H9 (cell line): Measurements from ENCODE around the gene CDK2AP2. TPM values are rescaled to one million over a fixed set of nuclear protein-coding genes. Genes with fewer than 3 reads are reported as not detected.

ENCODE experiments used
- DNase-seq: peaks from one replicate; pipeline ENCODE4 v3.0.0-alpha.2; 2017
- H2AFZ ChIP-seq: one replicate; pipeline ENCODE4 v1.6.1; 2013; ENCODE audit warnings: mild to moderate bottlenecking, low read length, control low read depth, moderate library complexity
- H2AK5ac ChIP-seq: 2 replicates; pipeline ENCODE4 v1.6.1; 2013; ENCODE audit warnings: low read length, control low read depth, mixed read lengths; ENCODE audit not compliant: insufficient read length
- H2BK120ac ChIP-seq: one replicate; pipeline ENCODE4 v1.6.1; 2013; ENCODE audit warnings: low read depth, mild to moderate bottlenecking, low read length, control low read depth, inconsistent platforms; ENCODE audit not compliant: poor library complexity, severe bottlenecking
- H2BK12ac ChIP-seq: 2 replicates; pipeline ENCODE4 v1.6.1; 2013; ENCODE audit warnings: low read length, control low read depth, mixed read lengths, low read depth; ENCODE audit not compliant: insufficient read length
- H2BK15ac ChIP-seq: 2 replicates; pipeline ENCODE4 v1.6.1; 2013; ENCODE audit warnings: low read depth, low read length, control low read depth
- H2BK20ac ChIP-seq: one replicate; pipeline ENCODE4 v1.6.1; 2013; ENCODE audit warnings: low read depth, mild to moderate bottlenecking, low read length, control low read depth, inconsistent platforms; ENCODE audit not compliant: poor library complexity, severe bottlenecking
- H2BK5ac ChIP-seq: 2 replicates; pipeline ENCODE4 v1.6.1; 2013; ENCODE audit warnings: low read length, control low read depth, mixed read lengths; ENCODE audit not compliant: insufficient read length
- H3K14ac ChIP-seq: 2 replicates; pipeline ENCODE4 v1.6.1; 2013; ENCODE audit warnings: low read length, control low read depth; ENCODE audit not compliant: insufficient read depth
- H3K18ac ChIP-seq: 2 replicates; pipeline ENCODE4 v1.6.1; 2013; ENCODE audit warnings: low read depth, mild to moderate bottlenecking, mixed read lengths, low read length, control low read depth; ENCODE audit not compliant: insufficient read length
- H3K23ac ChIP-seq: 2 replicates; pipeline ENCODE4 v1.6.1; 2013; ENCODE audit warnings: low read length, control low read depth, mixed read lengths, low read depth; ENCODE audit not compliant: insufficient read length
- H3K23me2 ChIP-seq: 2 replicates; pipeline ENCODE4 v1.6.1; 2013; ENCODE audit warnings: low read depth, mild to moderate bottlenecking, mixed read lengths, low read length, control low read depth; ENCODE audit not compliant: insufficient read length, poor library complexity, severe bottlenecking
- H3K27ac ChIP-seq: 2 replicates; pipeline ENCODE4 v1.5.1; 2013; ENCODE audit warnings: low read length, control low read depth, mixed read lengths, low read depth; ENCODE audit not compliant: insufficient read length
- H3K27me3 ChIP-seq: 2 replicates; pipeline ENCODE4 v1.6.1; 2013; ENCODE audit warnings: low read length, control low read depth, inconsistent platforms; ENCODE audit not compliant: insufficient read depth
- H3K4ac ChIP-seq: 2 replicates; pipeline ENCODE4 v1.6.1; 2013; ENCODE audit warnings: low read depth, mild to moderate bottlenecking, control low read depth, inconsistent platforms, low read length, moderate library complexity
- H3K4me1 ChIP-seq: 2 replicates; pipeline ENCODE4 v1.6.1; 2013; ENCODE audit warnings: low read length, control low read depth, inconsistent platforms; ENCODE audit not compliant: insufficient read depth
- H3K4me2 ChIP-seq: 2 replicates; pipeline ENCODE4 v1.6.1; 2013; ENCODE audit warnings: low read length, control low read depth, mixed read lengths; ENCODE audit not compliant: insufficient read length, insufficient read depth
- H3K56ac ChIP-seq: 2 replicates; pipeline ENCODE4 v1.6.1; 2013; ENCODE audit warnings: low read depth, mild to moderate bottlenecking, mixed read lengths, low read length, control low read depth; ENCODE audit not compliant: insufficient read length
- H3K79me1 ChIP-seq: 2 replicates; pipeline ENCODE4 v1.6.1; 2013; ENCODE audit warnings: low read depth, mild to moderate bottlenecking, moderate library complexity, low read length, control low read depth, inconsistent platforms; ENCODE audit not compliant: insufficient read depth, poor library complexity, severe bottlenecking
- H3K79me2 ChIP-seq: 2 replicates; pipeline ENCODE4 v1.6.1; 2013; ENCODE audit warnings: low read length, control low read depth, inconsistent platforms; ENCODE audit not compliant: insufficient read depth
- H3K9ac ChIP-seq: 2 replicates; pipeline ENCODE4 v1.6.1; 2013; ENCODE audit warnings: low read length, control low read depth, mixed read lengths; ENCODE audit not compliant: insufficient read length; ENCODE audit errors: extremely low read depth
- H3K9me3 ChIP-seq: one replicate; pipeline ENCODE4 v1.6.1; 2013; ENCODE audit warnings: low read depth, low read length, inconsistent platforms; ENCODE audit not compliant: control insufficient read depth
- H3T11ph ChIP-seq: one replicate; pipeline ENCODE4 v1.6.1; 2013; ENCODE audit warnings: mild to moderate bottlenecking, low read length, control low read depth, inconsistent platforms
- H4K20me1 ChIP-seq: one replicate; pipeline ENCODE4 v1.6.1; 2013; ENCODE audit not compliant: control insufficient read depth, insufficient read length, insufficient read depth
- H4K5ac ChIP-seq: 2 replicates; pipeline ENCODE4 v1.6.1; 2013; ENCODE audit warnings: low read depth, mild to moderate bottlenecking, mixed read lengths, low read length, control low read depth; ENCODE audit not compliant: insufficient read length
- H4K8ac ChIP-seq: replicated peaks from 2 replicates; pipeline ENCODE4 v1.6.1; 2013; ENCODE audit warnings: low read length, control low read depth, mixed read lengths, low read depth; ENCODE audit not compliant: insufficient read length
- H4K91ac ChIP-seq: 2 replicates; pipeline ENCODE4 v1.6.1; 2013; ENCODE audit warnings: low read depth, mild to moderate bottlenecking, moderate library complexity, mixed read lengths, low read length, control low read depth; ENCODE audit not compliant: insufficient read length
- H3K27ac Mint-ChIP-seq, 3 experiments: 2 replicates in 2 of 3; 3 replicates in 1 of 3; pipeline ENCODE4 v1.8.0; 2020 to 2021; ENCODE audit warnings: mixed read lengths in 3 of 3, mild to moderate bottlenecking in 1 of 3, moderate library complexity in 1 of 3
- H3K27me3 Mint-ChIP-seq: 2 replicates; pipeline ENCODE4 v1.8.0; 2021; ENCODE audit warnings: low read depth, mild to moderate bottlenecking, moderate library complexity, mixed read lengths
- H3K36me3 Mint-ChIP-seq, 3 experiments: 2 replicates in 2 of 3; 3 replicates in 1 of 3; pipeline ENCODE4 v1.8.0; 2020 to 2021; ENCODE audit warnings: low read depth in 3 of 3, mixed read lengths in 3 of 3; ENCODE audit not compliant: insufficient read depth in 1 of 3
- H3K4me1 Mint-ChIP-seq, 2 experiments: 2 replicates each; pipeline ENCODE4 v1.8.0; 2020; ENCODE audit warnings: mixed read lengths in 2 of 2
- H3K4me3 Mint-ChIP-seq, 2 experiments: 2 replicates in 1 of 2; 3 replicates in 1 of 2; pipeline ENCODE4 v1.8.0; 2020 to 2021; ENCODE audit warnings: mild to moderate bottlenecking in 2 of 2, mixed read lengths in 2 of 2, moderate library complexity in 1 of 2
- H3K9me3 Mint-ChIP-seq, 2 experiments: 2 replicates in 1 of 2; 3 replicates in 1 of 2; pipeline ENCODE4 v1.8.0; 2020; ENCODE audit warnings: mild to moderate bottlenecking in 2 of 2, mixed read lengths in 2 of 2, moderate library complexity in 1 of 2
- CTCF ChIP-seq: fragments of 200-600 bp; sonication (generic); conservative IDR thresholded peaks from 3 replicates; pipeline ENCODE4 v1.8.0; 2021; ENCODE audit warnings: antibody characterized with exemption, mild to moderate bottlenecking
- WGBS: extraction: QIAGEN DNeasy Blood & Tissue Kit; methylation state at CpG from one replicate; pipeline ENCODE4 v1.1.7; 2013; ENCODE audit warnings: missing lambda C conversion rate, low lambda C conversion rate, mixed read lengths; ENCODE audit not compliant: insufficient read length; ENCODE audit errors: extremely low coverage; 5-methylcytosine and 5-hydroxymethylcytosine counted together
- total RNA-seq: library from RNA; stranded (reverse); gene quantifications from 2 replicates; pipeline ENCODE4 v1.2.1, GENCODE V29; 2021

The CDK2AP2 gene
- total RNA-seq, 1 experiment from 2014 or later, result 36.1 TPM

DNA sequence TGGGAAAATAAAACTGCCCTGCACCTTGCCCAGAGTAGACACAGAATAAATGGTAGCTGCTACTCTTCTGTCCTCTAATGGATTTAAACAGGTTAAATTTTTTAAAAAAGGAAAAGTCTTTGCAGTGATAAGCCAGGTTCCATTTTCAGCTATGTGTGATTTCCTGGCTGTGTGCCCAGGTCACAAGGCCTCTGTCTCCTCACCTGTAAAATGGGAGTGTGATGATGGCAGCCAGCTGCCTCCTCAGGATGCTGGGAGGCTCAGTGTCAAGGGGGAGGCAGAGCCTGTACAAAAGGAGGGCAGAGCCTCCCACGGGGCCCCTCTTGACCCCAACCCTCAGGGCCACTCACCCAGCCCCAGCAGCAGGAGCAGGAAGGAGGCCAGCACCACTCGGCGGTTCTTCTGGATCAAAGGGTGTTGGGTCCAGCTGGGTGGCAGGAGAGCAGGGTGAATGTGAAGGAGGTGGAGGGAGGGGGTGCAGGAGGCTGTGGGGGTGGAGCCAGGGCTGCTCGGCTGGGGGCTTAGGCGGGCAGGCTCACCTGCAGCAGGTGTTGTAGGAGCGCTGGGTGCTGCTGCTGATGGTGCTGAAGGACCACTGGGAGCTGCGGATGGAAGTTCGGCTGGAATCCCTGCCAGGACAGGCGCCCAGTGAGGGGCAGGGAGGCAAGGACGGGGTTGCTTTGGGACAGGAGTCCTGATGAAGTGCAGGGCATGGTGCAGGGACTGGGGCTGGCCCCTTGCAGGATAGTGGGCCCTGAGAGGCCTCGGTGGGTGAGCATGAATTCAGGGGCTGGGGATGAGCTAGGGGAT lies 40.8 kb downstream of the CDK2AP2 start:
- WGBS, result no CpG with 5 or more reads among the region's 11 CpGs
- Histone ChIP-seq H4K8ac (no peak overlapping the region), H2BK12ac (no peak overlapping the region), H3K23ac (no peak overlapping the region), H3T11ph (no peak overlapping the region), H3K4me1 (no peaks in the 10 kb centered on the region; the same call in 1 of the 2 replicates), H4K5ac (no peak overlapping the region), H2BK15ac (no peak overlapping the region), H3K4ac (no peak overlapping the region), H3K14ac (no peak overlapping the region), H3K79me2 (no peaks in the 10 kb centered on the region), H4K91ac (no peak overlapping the region), H3K4me2 (no peak overlapping the region), H3K56ac (no peak overlapping the region), H3K27me3 (peaks cover 3% of the 10 kb centered on the region; the same call in 1 of the 2 replicates), H3K18ac (no peak overlapping the region), H3K27ac (no peak overlapping the region), H2BK120ac (no peak overlapping the region), H2AK5ac (no peak overlapping the region), H2BK5ac (no peak overlapping the region), H3K9me3 (no peaks in the 10 kb centered on the region), H2AFZ (no peak overlapping the region), H3K79me1 (no peaks in the 10 kb centered on the region), H2BK20ac (no peak overlapping the region), H3K9ac (no peak overlapping the region), H3K23me2 (peaks cover 12% of the 10 kb centered on the region), H4K20me1 (no peaks in the 10 kb centered on the region)
- H3K36me3 Mint-ChIP-seq, result peaks cover 0 to 4% (median 0%) of the 10 kb centered on the region in 3 experiments; a peak in 2 of 7 replicates
- H3K4me3 Mint-ChIP-seq, result peak overlapping the region; percentile 87 to 90
- TF ChIP-seq CTCF, result no peak
- no peak for DNase-seq
- peaks cover 20 to 25% of the 10 kb centered on the region in 2 experiments for H3K4me1 Mint-ChIP-seq
- H3K27ac Mint-ChIP-seq, result no peak overlapping the region; a peak in 1 of 7 replicates
- H3K27me3 Mint-ChIP-seq, result peaks cover 5% of the 10 kb centered on the region
- no peaks in the 10 kb centered on the region for H3K9me3 Mint-ChIP-seq
